Body of pancreas (tissue), 4 donors: ENCODE results near the gene RNF157. TPM values are rescaled to one million over a fixed set of nuclear protein-coding genes. Genes with fewer than 3 reads are reported as not detected.

Experiments
- ATAC-seq: fragments of 150-250 bp; one replicate; pipeline ENCODE4 v1.9.1; 2016
- DNase-seq, 4 donors: peaks; one replicate each; pipeline ENCODE4 v3.0.0-alpha.2; 2019
- H3K27ac ChIP-seq, 4 donors: fragments of 200-600 bp; sonication (generic); 1 replicate in 3 of 4; 2 replicates in 1 of 4; pipeline versions ENCODE4 v1.5.1 to v1.6.1; 2016 to 2019; ENCODE audit warnings: mild to moderate bottlenecking in 1 of 4, mixed read lengths in 1 of 4, moderate library complexity in 1 of 4
- H3K27me3 ChIP-seq, 2 donors: fragments of 200-600 bp; sonication (generic); one replicate each; pipeline ENCODE4 v1.6.0; 2016; ENCODE audit warnings: mild to moderate bottlenecking in 1 of 2
- H3K36me3 ChIP-seq, 2 donors: fragments of 200-600 bp; sonication (generic); replicated peaks in 1 of 2; 2 replicates each; pipeline ENCODE4 v1.5.1; 2016; ENCODE audit warnings: low read depth in 2 of 2; ENCODE audit not compliant: insufficient read depth in 1 of 2
- H3K4me1 ChIP-seq: fragments of 200-600 bp; sonication (generic); one replicate; pipeline ENCODE4 v1.6.0; 2016
- H3K4me3 ChIP-seq, 2 donors: fragments of 200-600 bp; sonication (generic); 1 replicate in 1 of 2; 2 replicates in 1 of 2; pipeline ENCODE4 v1.5.1; 2016 to 2019
- H3K9me3 ChIP-seq, 3 donors: fragments of 200-600 bp; sonication (generic); 1 replicate in 2 of 3; 2 replicates in 1 of 3; pipeline ENCODE4 v1.5.1; 2016
- CTCF ChIP-seq, 7 experiments: fragments of 450-650 bp in 4 of 7; fragments of 200-600 bp in 3 of 7; sonication (generic) in 3 of 7; IDR thresholded peaks; one replicate each; pipeline ENCODE4 v1.5.1; 2016 to 2019; ENCODE audit warnings: antibody characterized with exemption in 7 of 7
- POLR2A ChIP-seq, 3 donors: fragments of 450-650 bp; IDR thresholded peaks; one replicate each; pipeline ENCODE4 v1.6.1; 2016; ENCODE audit warnings: antibody characterized with exemption in 3 of 3, mild to moderate bottlenecking in 2 of 3
- WGBS, 2 donors: methylation state at CpG; one replicate each; pipeline ENCODE4 v1.1.5; 2017; 5-methylcytosine and 5-hydroxymethylcytosine counted together
- intact Hi-C: fragments of 100-400 bp; cut with DNase I; formaldehyde crosslinking; loops from one replicate; pipeline ENCODE4 v1.15.1; 2023
- total RNA-seq, 2 donors: library from RNA; depleted of rRNA; stranded (reverse); fragments of >200 nt; gene quantifications; one replicate each; pipeline ENCODE4 v1.1.0, GENCODE V29; 2016

RNF157 gene
- total RNA-seq, 2 donors from 2014 or later = 4.7 to 29.3 TPM

GRCh38 chr17:76272541-76273444, 32.5 kb upstream of the RNF157 start:
- peak overlapping the region; percentile 83 to 92 (median 88) for H3K27ac ChIP-seq
- peak; percentile 10 for ATAC-seq
- no peak for TF ChIP-seq CTCF (IDR thresholded peaks at IDR 0.05)
- no peak for TF ChIP-seq POLR2A (IDR thresholded peaks at IDR 0.05)
- peak in 1 of 4 donors; percentile 19 for DNase-seq
- H3K36me3 ChIP-seq = no peaks in the 10 kb centered on the region
- H3K4me3 ChIP-seq = no peak overlapping the region
- H3K27me3 ChIP-seq = no peaks in the 10 kb centered on the region
- H3K4me1 ChIP-seq = peaks cover 45% of the 10 kb centered on the region
- 78 to 87% methylated on average over 9 to 15 of the region's 19 CpGs for WGBS, 2 donors
- intact Hi-C loops = loop anchor here (10.0 kb wide), 1 partner anchor 258 kb away; no protein-coding TSS in a partner anchor
- no peaks in the 10 kb centered on the region for H3K9me3 ChIP-seq

DNA sequence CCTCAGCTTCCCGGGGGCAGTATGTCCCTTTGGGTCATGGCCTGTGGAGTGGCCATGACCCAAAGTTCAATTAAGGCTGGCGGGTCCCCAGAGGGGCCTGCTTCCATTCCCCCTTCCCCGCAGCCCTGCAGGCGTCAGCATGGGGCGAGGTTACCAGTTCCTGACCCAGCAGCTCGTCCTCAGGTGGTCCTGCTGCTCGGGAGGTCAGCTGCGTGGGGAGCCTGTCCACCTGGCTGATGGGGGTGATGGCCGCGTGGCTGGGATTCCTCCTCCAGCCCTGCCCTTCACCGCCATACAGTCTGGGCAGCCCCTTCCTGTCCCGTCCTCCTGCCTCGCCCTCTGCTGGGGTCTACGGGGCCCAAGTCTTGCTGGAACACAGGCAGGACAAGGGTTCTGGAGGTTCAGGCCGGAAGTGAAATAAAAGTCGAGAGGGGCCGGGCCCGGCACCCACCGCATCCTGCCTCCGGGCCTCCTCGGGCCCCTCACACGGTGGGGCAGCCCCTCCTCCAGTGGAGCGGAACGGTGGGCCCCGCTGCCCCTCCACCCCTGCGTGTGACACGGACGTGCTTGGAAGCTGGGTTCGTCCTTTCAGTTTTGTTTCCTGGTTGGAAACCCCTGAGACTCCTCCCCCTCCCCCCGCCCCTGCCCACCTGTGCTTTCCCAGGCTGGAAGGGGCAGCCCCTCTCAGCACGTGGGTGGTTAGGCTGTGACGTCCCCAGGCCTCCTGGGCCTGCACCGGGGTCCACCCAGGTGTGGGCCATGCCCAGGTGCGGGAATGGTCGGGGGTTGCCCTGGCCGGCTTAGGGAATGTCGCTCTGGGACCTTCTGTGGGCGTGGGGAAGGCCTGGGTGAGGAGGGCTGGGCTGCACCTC, 31.6 kb upstream of the RNF157 start:
- H3K4me1 ChIP-seq = peaks cover 54% of the 10 kb centered on the region
- DNase-seq = peak; percentile 66 to 81 (median 80)
- intact Hi-C loops = loop anchor here (10.0 kb wide), 1 partner anchor 257 kb away; no protein-coding TSS in a partner anchor

GRCh38 chr17:76270770-76271668, 30.7 kb upstream of the RNF157 start:
- ATAC-seq (no peak), DNase-seq (peak in 1 of 4 donors; percentile 20)
- no peak for TF ChIP-seq POLR2A (IDR thresholded peaks at IDR 0.05)
- no peak for TF ChIP-seq CTCF (IDR thresholded peaks at IDR 0.05)
- Histone ChIP-seq H3K4me1 (peaks cover 61% of the 10 kb centered on the region), H3K36me3 (no peaks in the 10 kb centered on the region), H3K27me3 (no peaks in the 10 kb centered on the region), H3K9me3 (no peaks in the 10 kb centered on the region), H3K4me3 (no peak overlapping the region), H3K27ac (peak overlapping the region in 3 of 4 donors; percentile 83 to 92 (median 88))
- 80 to 84% methylated on average over 13 of the region's 14 CpGs for WGBS, 2 donors
- intact Hi-C loops = loop anchor here (10.0 kb wide), 1 partner anchor 256 kb away; no protein-coding TSS in a partner anchor

More for the DNA sequence above, 31.6 kb upstream of the RNF157 start:
- peak; percentile 77 for ATAC-seq
- no peaks in the 10 kb centered on the region for H3K36me3 ChIP-seq
- peak overlapping the region; percentile 83 to 92 (median 88) for H3K27ac ChIP-seq
- H3K27me3 ChIP-seq = no peaks in the 10 kb centered on the region
- no peak overlapping the region for H3K4me3 ChIP-seq
- 9% methylated on average over 36 of the region's 38 CpGs; no CpG with 5 or more reads in 1 of the 2 donors for WGBS, 2 donors
- peak; percentile 57 to 77 (median 71) for TF ChIP-seq POLR2A (IDR thresholded peaks at IDR 0.05)
- no peak for TF ChIP-seq CTCF (IDR thresholded peaks at IDR 0.05)
- no peaks in the 10 kb centered on the region for H3K9me3 ChIP-seq

DNA sequence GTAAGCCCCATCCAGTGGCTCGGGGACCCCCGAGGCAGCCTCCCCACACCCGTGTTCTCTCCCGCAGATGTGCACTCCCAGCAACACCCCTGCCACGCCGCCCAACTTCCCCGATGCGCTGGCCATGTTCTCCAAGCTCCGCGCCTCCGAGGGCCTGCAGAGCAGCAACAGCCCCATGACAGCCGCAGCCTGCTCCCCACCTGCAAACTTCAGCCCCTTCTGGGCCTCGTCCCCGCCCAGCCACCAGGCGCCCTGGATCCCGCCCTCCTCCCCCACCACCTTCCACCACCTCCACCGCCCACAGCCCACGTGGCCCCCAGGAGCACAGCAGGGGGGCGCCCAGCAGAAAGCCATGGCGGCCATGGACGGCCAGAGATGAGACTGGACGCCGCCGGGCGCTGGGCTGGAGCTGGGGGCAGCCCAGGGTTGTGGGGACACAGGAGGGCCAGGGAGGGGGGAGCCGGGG, 29.9 kb upstream of the RNF157 start:
- no peak for DNase-seq
- intact Hi-C loops = loop anchor here (10.0 kb wide), 1 partner anchor 255 kb away; no protein-coding TSS in a partner anchor
- no peak for ATAC-seq

More for the DNA sequence above, 29.9 kb upstream of the RNF157 start:
- WGBS, 2 donors = 82 to 89% methylated on average over 19 to 23 of the region's 26 CpGs
- H3K4me3 ChIP-seq = no peak overlapping the region
- H3K9me3 ChIP-seq = no peaks in the 10 kb centered on the region
- TF ChIP-seq POLR2A (IDR thresholded peaks at IDR 0.05) (no peak), CTCF (IDR thresholded peaks at IDR 0.05) (no peak)
- H3K27me3 ChIP-seq = no peaks in the 10 kb centered on the region
- H3K4me1 ChIP-seq = peaks cover 61% of the 10 kb centered on the region
- no peaks in the 10 kb centered on the region for H3K36me3 ChIP-seq
- peak overlapping the region in 2 of 4 donors; percentile 83 to 96 for H3K27ac ChIP-seq
